IMR-90 (cell line): ENCODE measurements around the gene EXT2. TPM values are rescaled to one million over a fixed set of nuclear protein-coding genes. Genes with fewer than 3 reads are reported as not detected.

Experiments used
- ATAC-seq: fragments of 200-7000 bp; cut with Tn5 transposase; 2 replicates; pipeline ENCODE4 v1.9.1; 2020; ENCODE audit warnings: low read depth, mild to moderate bottlenecking, moderate library complexity
- BruUV-seq: library from RNA; stranded (reverse); fragments of 400-500 nt; replicated peaks from 2 replicates; lab custom pipeline; 2021; lab: Mats Ljungman, UMichigan
- CTCF ChIA-PET: fragments of 300-600 bp; formaldehyde crosslinking; extraction: SDS; loops from one replicate; lab custom pipeline; 2021; ENCODE audit warnings: antibody characterized with exemption; lab: Yijun Ruan, JAX
- POLR2A ChIA-PET: fragments of 300-600 bp; sonication (Branson Sonifier 250); formaldehyde crosslinking; loops from one replicate; lab custom pipeline; 2022; ENCODE audit warnings: antibody characterized with exemption; ENCODE audit not compliant: unreplicated experiment; lab: Charles Lee
- DNase-seq: peaks from one replicate; pipeline ENCODE4 v3.0.0; 2013
- H2AFZ ChIP-seq: replicated peaks from 2 replicates; pipeline ENCODE3; 2013; ENCODE audit warnings: low read length, mild to moderate bottlenecking; ENCODE audit not compliant: poor library complexity
- H2AK5ac ChIP-seq: 2 replicates; pipeline ENCODE4 v1.6.1; 2013; ENCODE audit warnings: low read depth, low read length, inconsistent platforms
- H2AK9ac ChIP-seq: replicated peaks from 2 replicates; pipeline ENCODE3; 2013; ENCODE audit warnings: mild to moderate bottlenecking, low read depth, low read length, moderate library complexity; ENCODE audit not compliant: poor library complexity
- H2BK120ac ChIP-seq: 2 replicates; pipeline ENCODE4 v1.6.1; 2013; ENCODE audit warnings: low read depth, low read length, inconsistent platforms
- H2BK15ac ChIP-seq: 3 replicates; pipeline ENCODE4 v1.6.1; 2013; ENCODE audit warnings: low read depth, low read length, inconsistent platforms
- H2BK20ac ChIP-seq: 2 replicates; pipeline ENCODE4 v1.6.1; 2013; ENCODE audit warnings: low read depth, mild to moderate bottlenecking, inconsistent platforms, low read length, moderate library complexity
- H2BK5ac ChIP-seq: 2 replicates; pipeline ENCODE4 v1.6.1; 2013; ENCODE audit warnings: mild to moderate bottlenecking, low read depth, low read length, inconsistent platforms; ENCODE audit not compliant: poor library complexity, severe bottlenecking
- H3K14ac ChIP-seq: replicated peaks from 2 replicates; pipeline ENCODE4 v1.6.1; 2013; ENCODE audit warnings: low read depth, low read length, inconsistent platforms
- H3K18ac ChIP-seq: 2 replicates; pipeline ENCODE4 v1.6.1; 2013; ENCODE audit warnings: low read depth, low read length, control low read depth
- H3K23ac ChIP-seq: 2 replicates; pipeline ENCODE4 v1.6.1; 2013; ENCODE audit warnings: low read depth, low read length, inconsistent platforms
- H3K27ac ChIP-seq: 2 replicates; pipeline ENCODE4 v1.5.1; 2013; ENCODE audit warnings: mild to moderate bottlenecking, control low read depth, low read length; ENCODE audit not compliant: insufficient read depth
- H3K27me3 ChIP-seq: 2 replicates; pipeline ENCODE4 v1.6.1; 2013; ENCODE audit warnings: low read length; ENCODE audit not compliant: control insufficient read depth, insufficient read depth
- H3K36me3 ChIP-seq: 2 replicates; pipeline ENCODE4 v1.6.1; 2013; ENCODE audit warnings: low read length, mixed read lengths; ENCODE audit not compliant: control insufficient read depth, insufficient read depth
- H3K4ac ChIP-seq: 2 replicates; pipeline ENCODE4 v1.6.1; 2013; ENCODE audit warnings: low read depth, low read length, inconsistent platforms
- H3K4me1 ChIP-seq: 2 replicates; pipeline ENCODE4 v1.6.1; 2013; ENCODE audit warnings: low read length, mixed read lengths; ENCODE audit not compliant: control insufficient read depth, insufficient read depth
- H3K4me2 ChIP-seq: 2 replicates; pipeline ENCODE4 v1.6.1; 2013; ENCODE audit warnings: low read depth, mild to moderate bottlenecking, control low read depth, low read length, moderate library complexity
- H3K4me3 ChIP-seq: 2 replicates; pipeline ENCODE4 v1.5.1; 2013; ENCODE audit warnings: low read depth, mild to moderate bottlenecking, control low read depth, low read length, moderate library complexity; ENCODE audit not compliant: insufficient read depth
- H3K56ac ChIP-seq: 2 replicates; pipeline ENCODE4 v1.6.1; 2013; ENCODE audit warnings: low read length, inconsistent platforms; ENCODE audit not compliant: insufficient read depth; ENCODE audit errors: extremely low read depth
- H3K79me1 ChIP-seq, 2 experiments: 2 replicates each; pipeline ENCODE4 v1.6.1; 2013; ENCODE audit warnings: low read length in 2 of 2, inconsistent platforms in 1 of 2, low read depth in 1 of 2
- H3K9ac ChIP-seq: 2 replicates; pipeline ENCODE4 v1.6.1; 2013; ENCODE audit warnings: low read depth, low read length, control low read depth
- H3K9me1 ChIP-seq: 2 replicates; pipeline ENCODE4 v1.6.1; 2013; ENCODE audit warnings: low read length, inconsistent platforms; ENCODE audit not compliant: insufficient read depth
- H3K9me3 ChIP-seq: 2 replicates; pipeline ENCODE4 v1.6.1; 2013; ENCODE audit warnings: low read length; ENCODE audit not compliant: control insufficient read depth, insufficient read depth
- H4K20me1 ChIP-seq: 2 replicates; pipeline ENCODE4 v1.6.1; 2013; ENCODE audit warnings: low read length, inconsistent platforms; ENCODE audit not compliant: insufficient read depth
- H4K5ac ChIP-seq: 2 replicates; pipeline ENCODE4 v1.6.1; 2013; ENCODE audit warnings: mild to moderate bottlenecking, low read depth, low read length, control low read depth
- H4K8ac ChIP-seq, 2 experiments: 2 replicates each; pipeline ENCODE4 v1.6.1; 2013; ENCODE audit warnings: low read depth in 2 of 2, low read length in 2 of 2, control low read depth in 1 of 2, inconsistent platforms in 1 of 2
- H4K91ac ChIP-seq: 2 replicates; pipeline ENCODE4 v1.6.1; 2013; ENCODE audit warnings: low read depth, low read length, inconsistent platforms; ENCODE audit not compliant: insufficient read depth
- FOS ChIP-seq: fragments of 150-350 bp; IDR thresholded peaks from 2 replicates; pipeline ENCODE4 v1.6.1; 2016; ENCODE audit warnings: low read depth, low read length
- POLR2A ChIP-seq: IDR thresholded peaks from 2 replicates; pipeline ENCODE4 v1.6.1; 2012; ENCODE audit warnings: mild to moderate bottlenecking, low read depth, low read length
- WGBS, 2 experiments: methylation state at CpG; one replicate each; pipeline versions ENCODE4 v1.1.5 to v1.1.7; 2013; ENCODE audit warnings: missing lambda C conversion rate in 2 of 2; ENCODE audit not compliant: insufficient read length in 1 of 2; ENCODE audit errors: extremely low coverage in 2 of 2; 5-methylcytosine and 5-hydroxymethylcytosine counted together
- dilution Hi-C: fragments of 300-500 bp; cut with HindIII; formaldehyde crosslinking; loops from one replicate; pipeline ENCODE4 v1.14.3; 2018; ENCODE audit warnings: low sequenced_read_pairs; ENCODE audit not compliant: unreplicated experiment
- in situ Hi-C: fragments of 300-500 bp; cut with MboI; formaldehyde crosslinking; loops from 3 replicates; pipeline ENCODE4 v1.14.3; 2019; ENCODE audit warnings: low sequenced_read_pairs, inconsistent platforms, mixed read lengths
- intact Hi-C: fragments of 100-400 bp; cut with micrococcal nuclease; formaldehyde crosslinking; loops from 2 replicates; pipeline ENCODE4 v1.10.0; 2022
- polyA plus RNA-seq, 3 experiments: library from polyadenylated mRNA; depleted of rRNA; stranded (reverse); fragments of >200 nt; gene quantifications; 2 replicates each; pipeline ENCODE4 v1.2.3, GENCODE V29; 2012; ENCODE audit warnings: low replicate concordance in 1 of 3
- total RNA-seq: library from RNA; depleted of rRNA; stranded (reverse); fragments of >200 nt; gene quantifications from 2 replicates; pipeline ENCODE4 v1.2.3, GENCODE V29; 2012

EXT2 gene
- total and polyA plus RNA-seq, 2 of the 4 experiments (the other 2 are of a cell fraction): 75.0 to 85.3 TPM

- H4K8ac ChIP-seq: no peak overlapping the region
- H2AFZ ChIP-seq: no peak overlapping the region
- H3K4ac ChIP-seq: no peak overlapping the region
- peaks cover 10% of the 10 kb centered on the region; the same call in 1 of the 2 replicates for H3K4me1 ChIP-seq
- H3K36me3 ChIP-seq: no peaks in the 10 kb centered on the region
- no peak overlapping the region for H3K27ac ChIP-seq
- H3K4me3 ChIP-seq: no peak overlapping the region
- no peak for ATAC-seq
- H3K27me3 ChIP-seq: peaks cover 2% of the 10 kb centered on the region; the same call in 1 of the 2 replicates
- no peak overlapping the region for H3K14ac ChIP-seq
- H2AK5ac ChIP-seq: no peak overlapping the region
- H2BK20ac ChIP-seq: no peak overlapping the region
- dilution Hi-C loops (no loop called here), intact Hi-C loops (no loop called here), in situ Hi-C loops (no loop called here)
- no peak overlapping the region for H2BK120ac ChIP-seq
- H3K56ac ChIP-seq: no peak overlapping the region
- WGBS, 2 experiments: 91% methylated on average over 17 of the region's 24 CpGs; no CpG with 5 or more reads in 1 of the 2 experiments
- no peak overlapping the region for H3K9ac ChIP-seq
- H3K23ac ChIP-seq: no peak overlapping the region
- H2BK5ac ChIP-seq: no peak overlapping the region
- H2AK9ac ChIP-seq: no peak overlapping the region
- H3K18ac ChIP-seq: no peak overlapping the region
- TF ChIP-seq POLR2A: no peak
- no peak for TF ChIP-seq FOS
- BruUV-seq: no TSS peak
- DNase-seq: no peak
- no peak overlapping the region for H3K4me2 ChIP-seq
- no peak overlapping the region for H4K91ac ChIP-seq
- no peaks in the 10 kb centered on the region; the same call in 1 of the 2 replicates for H3K9me1 ChIP-seq
- no peak overlapping the region for H2BK15ac ChIP-seq
- no peaks in the 10 kb centered on the region for H4K20me1 ChIP-seq
- CTCF ChIA-PET: interaction anchor here (0.6 kb wide), 1 partner anchor 24 kb away, joined by 3 read pairs; no protein-coding TSS in a partner anchor
- H3K9me3 ChIP-seq: no peaks in the 10 kb centered on the region
- no peaks in the 10 kb centered on the region for H3K79me1 ChIP-seq
- POLR2A ChIA-PET: no interaction called here
- H4K5ac ChIP-seq: no peak overlapping the region
Observed at GRCh38 chr11:44267006-44267749, 171.7 kb downstream of the EXT2 start.
